HepG2 (cell line): ENCODE measurements around the gene MRPL58. TPM values are rescaled to one million over a fixed set of nuclear protein-coding genes. Genes with fewer than 3 reads are reported as not detected.

Experiments
- ATAD3A ChIP-seq: sonication (generic); formaldehyde crosslinking; IDR thresholded peaks from 2 replicates; pipeline ENCODE4 v1.4.0; 2020; ENCODE audit warnings: missing genetic modification reagents
- CBX2 ChIP-seq, 2 experiments: fragments of 200-600 bp in 1 of 2; sonication (generic); formaldehyde crosslinking in 1 of 2; IDR thresholded peaks; 2 replicates each; pipeline versions ENCODE4 v1.7.0 to v1.8.1; 2018 to 2022; ENCODE audit warnings: low read depth in 2 of 2, low read length in 1 of 2, mild to moderate bottlenecking in 1 of 2, missing genetic modification reagents in 1 of 2
- CEBPG ChIP-seq: IDR thresholded peaks from 2 replicates; pipeline ENCODE4 v1.6.1; 2016
- FOXK2 ChIP-seq: fragments of 450-650 bp; IDR thresholded peaks from 2 replicates; pipeline ENCODE4 v1.6.1; 2016
- FOXP1 ChIP-seq, 2 experiments: fragments of 450-650 bp in 1 of 2; IDR thresholded peaks; 2 replicates each; pipeline ENCODE4 v1.6.1; 2017 to 2018; ENCODE audit warnings: antibody characterized with exemption in 1 of 2
- HBP1 ChIP-seq: IDR thresholded peaks from 2 replicates; pipeline ENCODE4 v1.6.1; 2016; ENCODE audit warnings: low read depth, control low read depth
- HHEX ChIP-seq: IDR thresholded peaks from 2 replicates; pipeline ENCODE4 v1.6.1; 2016; ENCODE audit warnings: control low read depth
- HMG20B ChIP-seq: conservative IDR thresholded peaks from 2 replicates; pipeline ENCODE4 v1.6.1; 2016; ENCODE audit warnings: missing genetic modification reagents, missing compliant biosample characterization
- HNF4G ChIP-seq, 2 experiments: sonication (generic) in 1 of 2; formaldehyde crosslinking in 1 of 2; IDR thresholded peaks; 2 replicates each; pipeline versions ENCODE4 v1.4.0 to v1.6.1; 2011 to 2020; ENCODE audit warnings: borderline replicate concordance in 2 of 2, low read depth in 2 of 2, mild to moderate bottlenecking in 2 of 2, low read length in 1 of 2, missing genetic modification reagents in 1 of 2, moderate library complexity in 1 of 2
- HNRNPK ChIP-seq: fragments of 200-400 bp; formaldehyde crosslinking; IDR thresholded peaks from 2 replicates; pipeline ENCODE4 v1.6.1; 2018; ENCODE audit warnings: low read length, low read depth, moderate library complexity, mild to moderate bottlenecking; ENCODE audit not compliant: poor library complexity, severe bottlenecking
- IRF9 ChIP-seq: sonication (generic); formaldehyde crosslinking; IDR thresholded peaks from 2 replicates; pipeline ENCODE4 v1.8.0; 2022; ENCODE audit warnings: missing genetic modification reagents, mild to moderate bottlenecking, borderline replicate concordance
- MXD1 ChIP-seq: sonication (generic); formaldehyde crosslinking; IDR thresholded peaks from 2 replicates; pipeline ENCODE4 v1.4.0; 2020; ENCODE audit warnings: mild to moderate bottlenecking, missing genetic modification reagents
- TBL1XR1 ChIP-seq: fragments of 150-350 bp; IDR thresholded peaks from 2 replicates; pipeline ENCODE4 v1.6.1; 2014; ENCODE audit warnings: borderline replicate concordance, low read length; ENCODE audit not compliant: partially characterized antibody
- TCF12 ChIP-seq, 2 experiments: fragments of 450-650 bp in 1 of 2; sonication (generic) in 1 of 2; formaldehyde crosslinking in 1 of 2; IDR thresholded peaks; 2 replicates each; pipeline versions ENCODE4 v1.6.1 to v1.8.0; 2017 to 2022; ENCODE audit warnings: antibody characterized with exemption in 1 of 2, mild to moderate bottlenecking in 1 of 2, missing genetic modification reagents in 1 of 2, moderate library complexity in 1 of 2
- TGIF2 ChIP-seq: IDR thresholded peaks from 2 replicates; pipeline ENCODE4 v1.6.1; 2016; ENCODE audit warnings: control low read depth, missing compliant biosample characterization
- YEATS2 ChIP-seq: sonication (generic); formaldehyde crosslinking; IDR thresholded peaks from 2 replicates; pipeline ENCODE4 v1.4.0; 2020; ENCODE audit warnings: missing genetic modification reagents, borderline replicate concordance
- ZBTB20 ChIP-seq: sonication (generic); formaldehyde crosslinking; IDR thresholded peaks from 2 replicates; pipeline ENCODE4 v1.8.1; 2023; ENCODE audit warnings: missing genetic modification reagents, low read depth, mild to moderate bottlenecking, borderline replicate concordance
- ZBTB3 ChIP-seq: sonication (generic); formaldehyde crosslinking; IDR thresholded peaks from 2 replicates; pipeline ENCODE4 v1.4.0; 2020; ENCODE audit warnings: low read depth, mild to moderate bottlenecking, moderate library complexity, missing genetic modification reagents, borderline replicate concordance
- ZBTB33 ChIP-seq: sonication (generic); formaldehyde crosslinking; IDR thresholded peaks from 2 replicates; pipeline ENCODE4 v1.4.0; 2020; ENCODE audit warnings: missing genetic modification reagents
- ZBTB38 ChIP-seq: sonication (generic); formaldehyde crosslinking; IDR thresholded peaks from 2 replicates; pipeline ENCODE4 v1.5.1; 2020; ENCODE audit warnings: mild to moderate bottlenecking, missing genetic modification reagents
- ZBTB7B ChIP-seq: sonication (generic); formaldehyde crosslinking; IDR thresholded peaks from 2 replicates; pipeline ENCODE4 v1.4.0; 2020; ENCODE audit warnings: missing genetic modification reagents
- ZMAT3 ChIP-seq: sonication (generic); formaldehyde crosslinking; conservative IDR thresholded peaks from 2 replicates; pipeline ENCODE4 v1.7.0; 2021; ENCODE audit warnings: missing genetic modification reagents
- ZNF17 ChIP-seq: sonication (generic); formaldehyde crosslinking; IDR thresholded peaks from 2 replicates; pipeline ENCODE4 v1.5.0; 2020; ENCODE audit warnings: mild to moderate bottlenecking, missing genetic modification reagents
- ZNF354B ChIP-seq: sonication (generic); formaldehyde crosslinking; IDR thresholded peaks from 2 replicates; pipeline ENCODE4 v1.8.0; 2022; ENCODE audit warnings: mild to moderate bottlenecking, missing genetic modification reagents
- ZNF563 ChIP-seq: sonication (generic); formaldehyde crosslinking; IDR thresholded peaks from 2 replicates; pipeline ENCODE4 v1.8.0; 2022; ENCODE audit warnings: mild to moderate bottlenecking, moderate library complexity, missing genetic modification reagents
- ZNF576 ChIP-seq: sonication (generic); formaldehyde crosslinking; IDR thresholded peaks from 2 replicates; pipeline ENCODE4 v1.4.0; 2020; ENCODE audit warnings: mild to moderate bottlenecking, missing genetic modification reagents
- ZSCAN12 ChIP-seq: sonication (generic); formaldehyde crosslinking; IDR thresholded peaks from 2 replicates; pipeline ENCODE4 v1.9.0; 2021; ENCODE audit warnings: mild to moderate bottlenecking, missing genetic modification reagents
- polyA plus RNA-seq, 8 experiments: library from polyadenylated mRNA; depleted of rRNA in 3 of 8; stranded (reverse) in 7 of 8; unstranded in 1 of 8; fragments of >200 nt; fragmentation: Illumina TruSeq in 4 of 8; extraction: Trizol in 4 of 8; gene quantifications; 2 replicates each; pipeline versions ENCODE4 v1.2.1 to v1.2.3, GENCODE V29; 2011 to 2016; ENCODE audit warnings: low read depth in 4 of 8, missing spikeins in 1 of 8, mixed read lengths in 1 of 8; ENCODE audit not compliant: insufficient read depth in 1 of 8
- total RNA-seq, 5 experiments: library from RNA; depleted of rRNA; stranded (reverse); fragments of >200 nt; fragmentation: Illumina TruSeq; extraction: Trizol; gene quantifications; 2 replicates each; pipeline ENCODE4 v1.2.3, GENCODE V29; 2016; ENCODE audit warnings: low read depth in 1 of 5

MRPL58 gene
- total and polyA plus RNA-seq, 2 of the 13 experiments (the other 11 are each of a cell fraction or from before 2014, with no cell fraction given): 44.9 to 68.9 TPM

GRCh38 chr17:74971842-74972106, 40.7 kb upstream of the MRPL58 start (continued):
- no peak for TF ChIP-seq ATAD3A (CRISPR knock-in tag)
- no peak for TF ChIP-seq TCF12 (IDR thresholded peaks at IDR 0.05)
- TF ChIP-seq TCF12 (CRISPR knock-in tag; IDR thresholded peaks at IDR 0.05): no peak
- no peak for TF ChIP-seq FOXP1 (IDR thresholded peaks at IDR 0.05)
- no peak for TF ChIP-seq FOXP1 (CRISPR knock-in tag; IDR thresholded peaks at IDR 0.05)
- TF ChIP-seq FOXK2: no peak
- no peak for TF ChIP-seq ZNF17
- no peak for TF ChIP-seq ZNF563
- no peak for TF ChIP-seq IRF9 (CRISPR knock-in tag)
- TF ChIP-seq ZBTB38: 0 out of 2 replicates have a peak, but pooled peaks have one; percentile 24
- no peak for TF ChIP-seq CBX2 (IDR thresholded peaks at IDR 0.05; ENCODE audit: low read depth, low read length)
- TF ChIP-seq CBX2 (CRISPR knock-in tag; IDR thresholded peaks at IDR 0.05; ENCODE audit: low read depth): no peak
- no peak for TF ChIP-seq MXD1 (CRISPR knock-in tag)
- no peak for TF ChIP-seq ZBTB33 (CRISPR knock-in tag)
- TF ChIP-seq CEBPG (CRISPR knock-in tag): no peak
- TF ChIP-seq ZMAT3 (CRISPR knock-in tag): no peak; the same call in 1 of the 2 replicates
- TF ChIP-seq HBP1: no peak
- no peak for TF ChIP-seq ZBTB7B
- no peak for TF ChIP-seq ZNF354B (CRISPR knock-in tag)
- TF ChIP-seq HHEX: no peak
- TF ChIP-seq YEATS2: no peak
- no peak for TF ChIP-seq TGIF2 (CRISPR knock-in tag)
- TF ChIP-seq HNF4G (IDR thresholded peaks at IDR 0.05; ENCODE audit: borderline replicate concordance, low read depth, low read length): no peak
- 0 out of 2 replicates have a peak, but pooled peaks have one; percentile 14 for TF ChIP-seq HNF4G (CRISPR knock-in tag; IDR thresholded peaks at IDR 0.05; ENCODE audit: borderline replicate concordance, low read depth)
- TF ChIP-seq TBL1XR1: no peak
- peak; percentile 21; the same call in 1 of the 2 replicates for TF ChIP-seq HMG20B (CRISPR knock-in tag)
- no peak for TF ChIP-seq HNRNPK
- no peak for TF ChIP-seq ZBTB20
- TF ChIP-seq ZNF576 (CRISPR knock-in tag): no peak
- TF ChIP-seq ZSCAN12 (CRISPR knock-in tag): no peak
- TF ChIP-seq ZBTB3: no peak
